ENCODE measurements around the gene APBA3. TPM values are rescaled to one million over a fixed set of nuclear protein-coding genes. Genes with fewer than 3 reads are reported as not detected.
"Not testable (repeated sequence)": the region's sequence is repeated elsewhere in the genome, so short reads cannot be mapped to it uniquely, and the experiment has no call there.

Gene APBA3
- total RNA-seq, 1 donor from 2014 or later: 12.7 TPM

DNA sequence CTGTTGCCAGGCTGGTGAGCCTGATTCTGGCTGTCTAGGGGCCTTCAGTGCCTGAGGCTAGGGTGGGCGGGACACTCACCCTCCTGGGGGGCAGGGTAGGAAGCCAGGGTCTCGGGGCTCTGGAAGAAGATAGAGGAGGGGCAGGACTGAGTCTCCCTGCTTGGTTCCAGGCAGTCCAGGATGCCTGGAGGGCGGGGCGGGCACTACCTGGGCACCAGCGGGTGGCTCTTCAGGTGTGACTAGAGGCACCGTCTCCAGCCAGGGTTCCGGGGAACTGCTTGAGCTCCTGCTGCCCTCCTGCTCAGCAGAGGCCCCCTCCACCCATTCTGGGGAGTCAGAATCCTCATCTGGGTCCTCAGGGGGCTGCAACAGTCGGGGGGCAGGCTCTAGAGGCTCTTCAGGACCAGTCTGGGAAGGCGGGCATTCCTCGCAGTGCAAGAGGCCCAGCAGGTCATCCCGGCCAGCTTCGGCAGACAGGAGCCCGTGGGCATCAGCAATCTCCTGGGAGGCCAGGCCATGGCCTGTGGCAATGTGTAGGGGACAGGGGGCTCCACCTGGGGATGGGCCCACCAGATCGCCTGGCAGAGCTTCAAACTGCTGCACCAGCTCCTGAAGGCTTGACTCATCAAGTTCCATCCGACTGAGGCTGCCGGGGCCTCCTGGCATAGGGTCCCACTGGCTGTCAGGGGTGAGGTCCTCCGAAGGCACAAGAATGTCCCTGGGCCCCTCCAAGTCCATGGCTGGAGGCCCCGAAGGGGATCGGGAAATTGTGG, 1.8 kb downstream of the APBA3 start:
- ATAC-seq (no peak), DNase-seq (ENCODE audit: missing footprints) (no peak)

GRCh38 chr19:3758297-3758696, 3.2 kb downstream of the APBA3 start:
- intact Hi-C loops (cut with DNase I); DNase-seq (ENCODE audit: missing footprints); ATAC-seq: not testable (repeated sequence)

More for the DNA sequence above, 1.8 kb downstream of the APBA3 start:
- intact Hi-C loops (cut with DNase I): loop anchor here (5.0 to 10.0 kb wide), 3 partner anchors 63 to 228 kb away; partner anchors contain the start of gene EEF2

GRCh38 chr19:3757705-3758104, 3.8 kb downstream of the APBA3 start:
- intact Hi-C loops (cut with DNase I); DNase-seq (ENCODE audit: missing footprints); ATAC-seq: not testable (repeated sequence)

DNA sequence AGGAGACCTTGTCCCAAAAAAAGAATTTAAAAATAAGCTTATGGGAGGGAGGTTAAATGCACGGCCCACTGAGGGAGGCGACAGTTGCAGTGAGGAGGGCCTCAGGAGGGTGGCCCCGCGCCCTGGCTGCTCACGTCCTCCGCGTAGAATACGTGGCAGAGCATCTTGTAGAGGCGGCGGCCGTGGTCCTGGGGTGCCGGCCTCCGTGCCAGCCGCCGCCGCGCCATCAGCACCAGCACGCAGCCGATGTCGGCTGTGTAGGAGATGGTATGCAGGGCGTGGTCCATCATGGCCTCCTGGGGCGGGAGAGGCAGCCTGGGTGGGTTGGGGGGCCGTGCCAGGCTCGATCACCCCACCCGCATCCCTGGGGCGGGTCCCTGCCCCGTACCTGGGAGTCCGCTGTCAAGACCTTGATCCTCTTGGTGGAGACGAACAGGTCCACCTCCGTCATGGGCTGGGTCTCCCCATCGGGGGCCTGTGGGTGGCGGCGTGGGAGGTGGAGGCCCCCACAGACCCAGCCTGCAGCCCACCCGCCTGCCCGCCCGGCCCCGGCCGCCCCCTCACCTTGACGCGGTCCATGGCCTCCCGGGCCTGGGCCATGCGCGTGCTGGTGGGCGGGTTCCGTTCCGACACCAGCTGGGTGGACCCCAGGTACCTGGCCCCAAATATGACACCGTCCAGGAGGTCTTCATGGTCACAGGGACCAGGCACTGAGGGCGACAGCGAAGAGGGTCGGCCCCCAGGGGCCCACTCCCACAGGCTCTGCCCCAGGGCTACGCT, 7.7 kb downstream of the APBA3 start:
- ATAC-seq: no peak
- DNase-seq (ENCODE audit: missing footprints): no peak
- intact Hi-C loops (cut with DNase I): no loop called here

GRCh38 chr19:3752492-3752891, 9.0 kb downstream of the APBA3 start:
- ATAC-seq (no peak), DNase-seq (ENCODE audit: missing footprints) (no peak)
- intact Hi-C loops (cut with DNase I): no loop called here

DNA sequence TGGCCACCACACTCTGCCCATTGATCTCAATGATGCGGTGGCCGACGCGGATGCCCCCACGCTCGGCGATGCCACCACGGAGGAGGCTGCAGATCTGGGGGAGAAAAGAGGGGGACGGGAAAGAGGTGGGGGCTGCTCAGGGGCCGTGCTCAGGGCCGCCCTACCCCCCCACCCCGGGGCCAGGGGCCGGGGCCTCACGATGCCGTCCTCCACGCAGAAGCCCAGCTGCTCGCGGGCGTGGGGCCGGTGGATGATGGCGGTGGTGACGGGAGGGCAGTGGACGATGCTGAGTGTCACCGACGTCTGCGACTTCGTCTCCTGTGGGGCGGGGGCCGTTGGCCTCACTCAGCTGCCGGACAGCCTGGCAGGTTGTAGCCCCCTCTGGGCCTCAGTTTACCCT, 10.3 kb downstream of the APBA3 start:
- intact Hi-C loops (cut with DNase I): no loop called here
- DNase-seq (ENCODE audit: missing footprints) (no peak), ATAC-seq (no peak)

- DNase-seq (ENCODE audit: missing footprints) (no peak), ATAC-seq (no peak)
- intact Hi-C loops (cut with DNase I): no loop called here
Measured at GRCh38 chr19:3750211-3750610, 11.3 kb downstream of the APBA3 start.

- DNase-seq (ENCODE audit: missing footprints) (no peak), ATAC-seq (no peak)
- intact Hi-C loops (cut with DNase I): no loop called here
Measured at GRCh38 chr19:3748965-3749364, 12.5 kb downstream of the APBA3 start.

DNA sequence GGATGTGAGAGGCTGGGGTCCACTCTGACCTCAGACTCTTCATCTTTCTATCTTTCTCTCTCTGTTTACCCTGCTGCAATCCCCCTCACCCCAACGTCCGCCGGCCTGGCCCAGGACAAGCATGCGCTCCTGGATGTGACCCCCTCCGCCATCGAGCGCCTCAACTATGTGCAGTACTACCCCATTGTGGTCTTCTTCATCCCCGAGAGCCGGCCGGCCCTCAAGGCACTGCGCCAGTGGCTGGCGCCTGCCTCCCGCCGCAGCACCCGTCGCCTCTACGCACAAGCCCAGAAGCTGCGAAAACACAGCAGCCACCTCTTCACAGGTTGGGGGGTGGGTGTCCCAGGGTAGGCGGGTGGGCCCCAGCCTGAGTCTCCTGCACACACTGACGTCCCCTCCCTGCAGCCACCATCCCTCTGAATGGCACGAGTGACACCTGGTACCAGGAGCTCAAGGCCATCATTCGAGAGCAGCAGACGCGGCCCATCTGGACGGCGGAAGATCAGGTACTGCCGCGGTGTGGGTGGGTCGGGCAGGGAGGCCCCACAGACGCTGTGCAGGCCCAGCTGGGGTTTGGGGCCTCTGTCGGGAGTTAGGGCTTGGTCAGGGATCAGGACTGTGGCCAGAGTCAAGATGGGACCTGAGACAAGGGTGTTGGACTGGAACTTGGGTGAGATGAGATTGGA, 15.0 kb downstream of the APBA3 start:
- intact Hi-C loops (cut with DNase I): no loop called here
- ATAC-seq: no peak
- no peak for DNase-seq (ENCODE audit: missing footprints)

DNA sequence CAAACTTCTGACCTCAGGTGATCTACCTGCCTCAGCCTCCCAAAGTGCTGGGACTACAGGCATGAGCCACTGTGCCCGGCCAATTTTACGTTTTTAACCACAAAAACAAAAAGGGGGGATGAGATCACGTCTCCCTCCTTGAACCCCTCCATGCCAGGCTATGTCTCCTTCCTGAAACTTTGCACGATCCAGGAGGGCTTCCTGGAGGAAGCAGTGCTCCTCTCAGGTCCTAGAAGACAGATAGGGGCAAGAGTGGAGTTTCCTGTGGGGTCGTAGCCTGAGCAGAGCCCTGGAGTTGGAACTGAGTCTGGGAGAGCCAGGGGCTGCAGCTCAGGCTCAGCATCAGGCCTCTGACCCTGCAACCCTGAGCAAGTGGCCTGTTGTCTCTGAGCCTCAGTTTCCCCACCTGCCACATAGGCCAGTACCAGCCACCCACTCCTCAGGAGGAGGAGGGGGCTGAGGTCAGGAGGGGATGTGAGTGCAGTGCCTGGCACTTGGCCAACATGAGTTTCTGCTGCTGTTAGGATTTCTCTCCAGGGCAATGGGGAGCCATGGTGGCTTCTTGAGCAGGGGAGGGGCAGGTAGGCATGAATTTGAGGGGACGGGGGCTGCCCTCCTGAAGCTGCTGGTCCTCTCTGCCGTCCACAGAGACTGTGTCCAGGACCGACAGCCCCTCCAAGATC, 16.0 kb downstream of the APBA3 start:
- no peak for ATAC-seq
- intact Hi-C loops (cut with DNase I): no loop called here
- DNase-seq (ENCODE audit: missing footprints): no peak

DNA sequence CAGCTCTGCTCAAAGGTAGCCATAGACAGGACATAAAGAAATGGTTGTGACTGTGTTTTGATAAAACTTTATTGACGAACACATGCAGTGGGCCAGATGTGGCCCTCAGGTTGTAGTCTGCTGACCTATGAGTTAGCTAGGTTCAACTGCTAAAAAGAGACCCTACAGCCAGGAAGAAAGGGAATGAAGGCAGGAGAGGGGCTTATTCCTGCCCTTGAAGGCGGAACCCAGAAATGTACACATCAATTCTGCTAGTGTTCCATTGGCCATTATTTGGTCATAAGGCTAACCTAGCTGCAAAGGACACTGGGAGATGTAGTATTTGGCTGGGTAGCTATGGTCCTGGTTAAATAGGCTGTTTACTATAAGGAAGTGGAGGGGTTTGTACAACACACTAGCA, 18.0 kb downstream of the APBA3 start:
- ATAC-seq: no peak
- intact Hi-C loops (cut with DNase I): no loop called here
- DNase-seq (ENCODE audit: missing footprints): no peak

DNA sequence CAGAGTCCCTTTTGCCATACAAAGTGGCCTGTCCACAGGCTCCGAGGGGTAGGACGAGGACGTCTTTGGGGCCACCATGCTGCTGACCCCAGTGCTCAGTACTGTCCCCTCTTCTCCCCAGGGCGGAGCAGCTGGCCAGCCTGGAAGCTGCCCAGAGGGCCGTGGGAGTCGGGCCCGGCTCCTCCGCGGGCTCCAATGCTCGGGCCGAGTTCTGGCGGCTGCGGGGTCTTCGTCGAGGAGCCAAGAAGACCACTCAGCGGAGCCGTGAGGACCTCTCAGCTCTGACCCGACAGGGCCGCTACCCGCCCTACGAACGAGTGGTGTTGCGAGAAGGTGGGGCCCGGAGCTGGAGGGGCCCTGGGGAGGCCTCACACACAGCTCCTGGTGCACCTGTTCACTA, 21.1 kb downstream of the APBA3 start:
- DNase-seq (ENCODE audit: missing footprints) (no peak), ATAC-seq (no peak)
- intact Hi-C loops (cut with DNase I): no loop called here

DNA sequence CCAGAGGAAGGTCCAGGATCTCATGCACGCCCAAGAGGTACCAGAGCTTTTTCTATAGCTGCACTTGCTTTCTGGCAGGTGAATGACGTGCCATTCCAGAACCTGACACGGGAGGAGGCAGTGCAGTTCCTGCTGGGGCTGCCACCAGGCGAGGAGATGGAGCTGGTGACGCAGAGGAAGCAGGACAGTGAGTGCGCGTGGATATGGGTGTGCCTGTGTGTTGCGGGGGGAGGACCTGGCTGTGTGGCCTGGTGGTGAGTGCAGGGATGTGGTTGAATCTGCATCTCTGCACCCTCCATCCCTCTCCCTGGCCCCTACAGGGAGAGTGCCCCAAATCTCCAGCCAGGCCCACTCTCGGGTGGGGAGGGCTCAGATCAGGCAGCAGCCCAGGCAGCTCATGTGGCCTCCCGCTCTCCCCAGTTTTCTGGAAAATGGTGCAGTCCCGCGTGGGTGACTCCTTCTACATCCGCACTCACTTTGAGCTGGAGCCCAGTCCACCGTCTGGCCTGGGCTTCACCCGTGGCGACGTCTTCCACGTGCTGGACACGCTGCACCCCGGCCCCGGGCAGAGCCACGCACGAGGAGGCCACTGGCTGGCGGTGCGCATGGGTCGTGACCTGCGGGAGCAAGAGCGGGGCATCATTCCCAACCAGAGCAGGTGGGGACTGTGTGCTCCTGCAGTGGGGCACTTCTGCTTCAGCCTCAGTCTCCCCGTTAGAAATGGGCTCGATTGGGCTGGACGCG, 22.8 kb downstream of the APBA3 start:
- ATAC-seq (no peak), DNase-seq (ENCODE audit: missing footprints) (no peak)
- intact Hi-C loops (cut with DNase I): no loop called here

DNA sequence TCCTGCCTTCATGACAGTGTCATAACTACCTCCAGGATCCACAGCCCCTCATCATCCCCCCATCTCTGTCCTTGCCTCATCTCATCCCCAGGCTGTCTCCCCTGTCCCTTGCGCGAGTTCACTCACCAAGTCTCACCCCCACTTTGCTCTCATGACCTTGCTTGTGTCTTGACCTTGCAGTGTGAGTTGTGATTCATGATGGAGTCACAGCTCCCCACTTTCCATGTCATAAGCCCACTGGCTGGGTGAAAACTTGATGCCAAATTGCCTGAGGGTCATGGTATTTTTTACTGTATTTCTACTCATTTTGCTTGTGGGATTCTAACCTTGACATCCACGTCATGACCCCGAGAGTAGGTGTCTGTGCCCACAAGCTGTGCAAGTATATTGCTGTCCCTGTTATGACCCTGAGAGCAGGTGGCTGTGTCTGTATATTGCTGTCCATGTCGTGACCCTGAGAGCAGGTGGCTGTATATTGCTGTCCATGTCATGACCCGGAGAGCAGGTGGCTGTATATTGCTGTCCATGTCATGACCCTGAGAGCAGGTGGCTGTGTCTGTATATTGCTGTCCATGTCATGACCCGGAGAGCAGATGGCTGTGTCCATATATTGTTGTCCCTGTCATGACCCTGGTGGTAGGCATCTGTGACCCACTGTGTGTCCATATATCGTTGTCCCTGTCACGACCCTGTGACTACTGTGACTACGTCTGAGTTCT, 23.8 kb downstream of the APBA3 start:
- intact Hi-C loops (cut with DNase I): no loop called here
- no peak for DNase-seq (ENCODE audit: missing footprints)

GRCh38 chr19:3736106-3736724, 25.3 kb downstream of the APBA3 start:
- intact Hi-C loops (cut with DNase I): no loop called here
- DNase-seq (ENCODE audit: missing footprints) (no peak), ATAC-seq (no peak)

More for the DNA sequence above, 23.8 kb downstream of the APBA3 start:
- ATAC-seq: no peak

GRCh38 chr19:3734310-3734600, 27.2 kb downstream of the APBA3 start:
- intact Hi-C loops (cut with DNase I): no loop called here
- ATAC-seq (no peak), DNase-seq (ENCODE audit: missing footprints) (no peak)

- no peak for DNase-seq (ENCODE audit: missing footprints)
- ATAC-seq: no peak
- intact Hi-C loops (cut with DNase I): no loop called here
Measured at GRCh38 chr19:3733549-3734309, 27.8 kb downstream of the APBA3 start.
